Fibroblast of villous mesenchyme (primary cell): ENCODE results near the gene MT1E. TPM values are rescaled to one million over a fixed set of nuclear protein-coding genes. Genes with fewer than 3 reads are reported as not detected.

Experiments
- DNase-seq: peaks from one replicate; pipeline ENCODE4 v3.0.0-alpha.2; 2010; ENCODE audit warnings: low read depth
- H3K4me3 ChIP-seq: 2 replicates; pipeline ENCODE4 v1.5.1; 2011; ENCODE audit warnings: low read depth, mild to moderate bottlenecking, low read length
- total RNA-seq: library from RNA; depleted of rRNA; stranded (reverse); fragments of >200 nt; gene quantifications from 2 replicates; pipeline ENCODE4 v1.2.3, GENCODE V29; 2012
- TF ChIP-seq, protein P1 (sequence below): IDR thresholded peaks from 2 replicates; pipeline ENCODE4 v1.5.1; 2012; ENCODE audit warnings: low read depth, mild to moderate bottlenecking, low read length; ENCODE audit not compliant: insufficient read depth

Gene MT1E
- total RNA-seq, 1 donor, result 21.6 TPM

DNA sequence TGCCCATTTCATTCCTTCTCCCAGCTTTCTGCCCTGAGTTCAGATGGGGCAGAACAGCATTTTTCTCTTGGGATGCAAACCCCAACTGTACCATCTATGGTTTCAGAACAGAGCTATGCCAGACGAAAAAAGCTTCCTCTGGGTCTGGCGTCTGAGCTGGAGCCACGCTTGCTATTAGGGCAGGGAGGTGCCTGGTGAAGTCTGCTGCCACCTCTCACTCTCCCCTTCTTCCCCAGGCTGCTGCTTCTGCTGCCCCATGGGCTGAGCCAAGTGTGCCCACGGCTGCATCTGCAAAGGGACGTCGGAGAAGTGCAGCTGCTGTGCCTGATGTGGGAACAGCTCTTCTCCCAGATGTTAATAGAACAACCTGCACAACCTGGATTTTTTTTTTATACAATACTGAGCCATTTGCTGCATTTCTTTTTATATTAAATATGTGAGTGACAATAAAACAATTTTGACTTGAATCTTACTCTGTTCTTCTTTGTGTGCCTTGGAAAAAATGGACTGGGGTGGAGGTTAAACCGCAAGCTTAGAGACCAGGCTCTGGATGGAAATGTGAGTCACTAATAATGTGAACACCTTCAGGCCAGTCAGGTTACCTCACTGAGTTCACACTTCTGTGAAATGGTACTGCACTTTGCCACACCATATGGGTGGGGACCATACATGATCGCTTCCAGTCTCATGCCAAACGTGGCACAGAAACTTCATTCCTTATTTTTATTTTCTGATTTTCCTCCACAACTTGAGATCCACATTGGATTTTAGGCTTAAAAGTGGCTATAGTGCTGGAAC, 11.2 kb downstream of the MT1E start:
- H3K4me3 ChIP-seq, result no peak overlapping the region
- TF ChIP-seq, protein P1, sequence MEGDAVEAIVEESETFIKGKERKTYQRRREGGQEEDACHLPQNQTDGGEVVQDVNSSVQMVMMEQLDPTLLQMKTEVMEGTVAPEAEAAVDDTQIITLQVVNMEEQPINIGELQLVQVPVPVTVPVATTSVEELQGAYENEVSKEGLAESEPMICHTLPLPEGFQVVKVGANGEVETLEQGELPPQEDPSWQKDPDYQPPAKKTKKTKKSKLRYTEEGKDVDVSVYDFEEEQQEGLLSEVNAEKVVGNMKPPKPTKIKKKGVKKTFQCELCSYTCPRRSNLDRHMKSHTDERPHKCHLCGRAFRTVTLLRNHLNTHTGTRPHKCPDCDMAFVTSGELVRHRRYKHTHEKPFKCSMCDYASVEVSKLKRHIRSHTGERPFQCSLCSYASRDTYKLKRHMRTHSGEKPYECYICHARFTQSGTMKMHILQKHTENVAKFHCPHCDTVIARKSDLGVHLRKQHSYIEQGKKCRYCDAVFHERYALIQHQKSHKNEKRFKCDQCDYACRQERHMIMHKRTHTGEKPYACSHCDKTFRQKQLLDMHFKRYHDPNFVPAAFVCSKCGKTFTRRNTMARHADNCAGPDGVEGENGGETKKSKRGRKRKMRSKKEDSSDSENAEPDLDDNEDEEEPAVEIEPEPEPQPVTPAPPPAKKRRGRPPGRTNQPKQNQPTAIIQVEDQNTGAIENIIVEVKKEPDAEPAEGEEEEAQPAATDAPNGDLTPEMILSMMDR, result no peak
- DNase-seq, result no peak

DNA sequence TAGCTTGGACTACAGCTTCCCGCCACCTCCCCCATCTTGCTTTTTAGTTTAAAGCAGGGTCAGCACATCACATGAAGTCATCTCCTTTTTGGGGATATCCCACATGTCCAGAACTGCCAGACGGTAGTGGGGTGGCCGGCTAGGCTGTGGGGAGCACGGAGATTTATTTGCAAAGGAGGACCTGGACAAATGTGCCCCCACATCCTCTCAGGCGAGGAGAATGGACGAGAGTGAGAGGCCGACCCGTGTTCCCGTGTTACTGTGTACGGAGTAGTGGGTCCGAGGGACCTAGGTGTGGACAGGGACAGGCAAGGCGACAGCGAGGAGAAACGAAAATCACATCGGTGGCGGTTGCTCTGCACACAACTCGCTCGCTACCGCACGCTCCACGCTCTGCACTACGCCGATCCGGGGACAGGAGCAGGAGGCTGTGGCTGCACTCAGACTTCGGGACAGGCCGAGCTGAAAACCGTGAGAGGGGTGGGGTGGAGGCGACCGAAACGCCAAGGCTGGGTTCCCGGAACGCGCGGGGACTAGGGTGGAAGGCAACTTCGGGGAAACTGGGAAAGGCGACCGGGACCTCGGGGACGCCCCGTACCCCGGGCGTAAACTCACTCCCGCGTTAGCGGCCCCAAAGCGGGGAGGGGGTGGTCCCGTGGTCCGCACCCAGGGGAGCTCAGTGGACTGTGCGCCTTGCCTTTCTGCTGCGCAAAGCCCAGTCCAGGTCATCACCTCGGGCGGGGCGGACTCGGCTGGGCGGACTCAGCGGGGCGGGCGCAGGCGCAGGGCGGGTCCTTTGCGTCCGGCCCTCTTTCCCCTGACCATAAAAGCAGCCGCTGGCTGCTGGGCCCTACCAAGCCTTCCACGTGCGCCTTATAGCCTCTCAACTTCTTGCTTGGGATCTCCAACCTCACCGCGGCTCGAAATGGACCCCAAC, 12.5 kb downstream of the MT1E start, which contains the start of gene MT1A:
Gene MT1A, plus strand, starts transcription at position 853 of the 937 bp plus-strand sequence. Its CDS starts 73 bp downstream, at position 926.
- TF ChIP-seq, protein P1, result no peak
- DNase-seq, result peak; percentile 73
- peak within 1 kb of the TSS; percentile 67 for H3K4me3 ChIP-seq

- no peak overlapping the region for H3K4me3 ChIP-seq
- DNase-seq, result no peak
Measured at GRCh38 chr16:56639045-56639444, 13.5 kb downstream of the MT1E start.

DNA sequence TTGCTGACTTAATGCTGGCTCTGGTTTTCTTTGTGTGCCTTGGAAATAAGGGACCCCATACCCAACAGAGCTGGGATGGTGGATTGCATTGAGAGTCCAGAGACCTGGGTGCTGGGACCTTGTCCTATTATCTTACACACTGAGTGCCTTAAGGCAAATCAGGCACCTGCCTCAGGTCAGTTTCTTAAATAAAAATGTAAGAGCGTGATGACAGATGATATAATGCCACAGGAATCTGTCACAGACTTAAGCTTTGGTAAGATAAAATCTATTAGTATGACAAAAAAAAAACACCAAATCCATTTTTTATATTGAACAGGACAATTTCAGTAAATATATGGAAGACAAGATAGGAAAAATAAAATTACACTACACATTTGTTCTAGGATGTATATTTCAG, 14.5 kb downstream of the MT1E start:
- no peak for DNase-seq
- no peak overlapping the region for H3K4me3 ChIP-seq
- TF ChIP-seq, protein P1, result no peak

More at GRCh38 chr16:56639045-56639444, 13.5 kb downstream of the MT1E start:
- TF ChIP-seq, protein P1, result no peak

DNA sequence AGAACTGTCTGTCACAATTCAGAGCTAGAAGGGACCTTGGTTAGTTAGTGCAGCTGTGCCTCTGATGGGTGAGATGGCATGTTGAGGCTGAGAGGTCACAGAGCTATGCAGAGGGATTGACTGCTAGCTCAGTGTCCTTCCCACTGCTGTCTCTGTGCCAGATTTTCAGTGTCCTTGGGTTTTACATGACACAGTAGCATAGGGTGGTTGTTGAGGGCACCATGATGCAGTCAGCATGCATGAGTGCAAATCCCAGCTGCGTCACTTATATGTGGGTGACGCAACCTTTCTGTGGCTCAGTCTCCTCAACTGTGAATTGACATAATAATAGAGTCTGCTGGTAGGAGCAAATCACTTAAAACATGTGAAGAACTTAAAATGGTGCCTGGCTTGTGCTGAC, 15.6 kb downstream of the MT1E start:
- TF ChIP-seq, protein P1, result no peak
- no peak for DNase-seq
- no peak overlapping the region for H3K4me3 ChIP-seq

- H3K4me3 ChIP-seq, result peak overlapping the region; percentile 32
Measured at GRCh38 chr16:56643080-56643778, 17.6 kb downstream of the MT1E start.

More at GRCh38 chr16:56643080-56643778, 17.6 kb downstream of the MT1E start:
- TF ChIP-seq, protein P1, result peak; percentile 55
- peak; percentile 70 for DNase-seq
